ENCODE results near the gene COL5A1. TPM values are rescaled to one million over a fixed set of nuclear protein-coding genes. Genes with fewer than 3 reads are reported as not detected.
A peak's percentile ranks its signal among the peaks of the same experiment; 100 is the strongest.

The COL5A1 gene
- total RNA-seq, 1 experiment from 2014 or later: 10.1 TPM

- DNase-seq: no peak
- Histone ChIP-seq H3K27me3 (ENCODE audit: control insufficient read depth, insufficient read depth, low read length) (no peaks in the 10 kb centered on the region), H3K4me3 (ENCODE audit: insufficient read depth, low read depth, low read length) (no peak overlapping the region), H3K36me3 (replicated peaks; ENCODE audit: control insufficient read depth, insufficient read depth, low read length) (no peaks in the 10 kb centered on the region)
Measured at GRCh38 chr9:134840511-134840910, 198.9 kb downstream of the COL5A1 start.

- Histone ChIP-seq H3K36me3 (replicated peaks; ENCODE audit: control insufficient read depth, insufficient read depth, low read length) (no peaks in the 10 kb centered on the region), H3K4me3 (ENCODE audit: insufficient read depth, low read depth, low read length) (no peak overlapping the region), H3K27me3 (ENCODE audit: control insufficient read depth, insufficient read depth, low read length) (no peaks in the 10 kb centered on the region)
- no peak for DNase-seq
Measured at GRCh38 chr9:134841180-134841904, 199.7 kb downstream of the COL5A1 start.

DNA sequence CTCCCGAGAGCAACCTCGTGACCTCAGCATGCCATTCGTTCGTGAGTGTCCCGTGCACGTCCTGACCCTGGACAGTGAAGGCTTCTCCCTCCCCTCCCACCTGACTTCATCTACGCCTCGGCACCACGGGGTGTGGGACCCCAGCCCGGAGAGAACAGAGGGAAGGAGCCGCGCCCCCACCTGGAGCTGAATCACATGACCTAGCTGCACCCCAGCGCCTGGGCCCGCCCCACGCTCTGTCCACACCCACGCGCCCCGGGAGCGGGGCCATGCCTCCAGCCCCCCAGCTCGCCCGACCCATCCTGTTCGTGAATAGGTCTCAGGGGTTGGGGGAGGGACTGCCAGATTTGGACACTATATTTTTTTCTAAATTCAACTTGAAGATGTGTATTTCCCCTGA is 200.7 kb downstream of the COL5A1 start:
- DNase-seq: no peak
- H3K36me3 ChIP-seq (replicated peaks; ENCODE audit: control insufficient read depth, insufficient read depth, low read length): no peaks in the 10 kb centered on the region
- H3K27me3 ChIP-seq (ENCODE audit: control insufficient read depth, insufficient read depth, low read length): no peaks in the 10 kb centered on the region
- no peak overlapping the region for H3K4me3 ChIP-seq (ENCODE audit: insufficient read depth, low read depth, low read length)

DNA sequence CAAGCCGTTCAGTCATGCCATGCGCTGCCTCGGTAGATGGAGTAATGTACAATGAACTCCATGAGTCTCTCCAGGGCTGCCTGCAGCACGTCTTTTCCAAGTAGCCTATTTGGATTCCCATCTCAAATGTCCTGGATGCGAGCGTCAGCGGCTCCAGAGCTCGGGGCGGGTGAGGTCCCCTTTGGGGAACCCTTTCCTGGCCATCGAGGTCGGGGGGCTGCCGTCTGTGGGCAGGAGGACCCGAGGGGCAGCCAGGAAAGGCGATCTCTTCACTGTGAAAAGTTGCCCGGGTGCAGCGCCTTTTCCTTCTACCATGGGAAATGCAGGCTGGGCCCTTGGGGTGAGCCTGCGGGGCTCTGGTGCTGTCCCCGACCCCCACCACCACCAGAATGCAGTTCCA is 202.1 kb downstream of the COL5A1 start:
- DNase-seq: no peak
- H3K36me3 ChIP-seq (replicated peaks; ENCODE audit: control insufficient read depth, insufficient read depth, low read length): no peaks in the 10 kb centered on the region

GRCh38 chr9:134844821-134845220 is 203.2 kb downstream of the COL5A1 start:
- no peak for DNase-seq

More for the DNA sequence above, 202.1 kb downstream of the COL5A1 start:
- Histone ChIP-seq H3K27me3 (ENCODE audit: control insufficient read depth, insufficient read depth, low read length) (no peaks in the 10 kb centered on the region), H3K4me3 (ENCODE audit: insufficient read depth, low read depth, low read length) (no peak overlapping the region)

GRCh38 chr9:134846187-134846586 is 204.6 kb downstream of the COL5A1 start:
- Histone ChIP-seq H3K27me3 (ENCODE audit: control insufficient read depth, insufficient read depth, low read length) (no peaks in the 10 kb centered on the region), H3K4me3 (ENCODE audit: insufficient read depth, low read depth, low read length) (no peak overlapping the region)
- no peak for DNase-seq

More at GRCh38 chr9:134844821-134845220, 203.2 kb downstream of the COL5A1 start:
- no peak overlapping the region for H3K4me3 ChIP-seq (ENCODE audit: insufficient read depth, low read depth, low read length)
- no peaks in the 10 kb centered on the region for H3K36me3 ChIP-seq (replicated peaks; ENCODE audit: control insufficient read depth, insufficient read depth, low read length)
- no peaks in the 10 kb centered on the region for H3K27me3 ChIP-seq (ENCODE audit: control insufficient read depth, insufficient read depth, low read length)

DNA sequence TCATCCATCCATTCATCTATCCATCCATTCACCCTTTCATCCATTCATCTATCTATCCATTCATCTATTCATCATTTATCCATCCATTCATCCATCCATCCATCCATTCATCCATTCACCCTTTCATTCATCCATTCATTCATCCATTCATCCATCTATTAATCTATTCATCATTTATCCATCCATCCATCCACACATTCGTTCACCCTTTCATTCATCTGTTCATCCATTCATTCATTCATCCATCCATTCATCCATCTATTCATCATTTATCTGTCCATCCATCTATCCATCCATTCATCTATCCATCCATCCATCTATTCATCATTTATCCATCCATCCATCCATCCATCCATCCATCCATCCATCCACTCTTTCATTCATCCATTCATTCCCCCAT is 205.1 kb downstream of the COL5A1 start:
- no peaks in the 10 kb centered on the region for H3K27me3 ChIP-seq (ENCODE audit: control insufficient read depth, insufficient read depth, low read length)
- H3K36me3 ChIP-seq (replicated peaks; ENCODE audit: control insufficient read depth, insufficient read depth, low read length): no peaks in the 10 kb centered on the region
- no peak overlapping the region for H3K4me3 ChIP-seq (ENCODE audit: insufficient read depth, low read depth, low read length)
- DNase-seq: no peak

More at GRCh38 chr9:134846187-134846586, 204.6 kb downstream of the COL5A1 start:
- no peaks in the 10 kb centered on the region for H3K36me3 ChIP-seq (replicated peaks; ENCODE audit: control insufficient read depth, insufficient read depth, low read length)

- Histone ChIP-seq H3K4me3 (ENCODE audit: insufficient read depth, low read depth, low read length) (no peak overlapping the region), H3K27me3 (ENCODE audit: control insufficient read depth, insufficient read depth, low read length) (no peaks in the 10 kb centered on the region), H3K36me3 (replicated peaks; ENCODE audit: control insufficient read depth, insufficient read depth, low read length) (no peaks in the 10 kb centered on the region)
- DNase-seq: no peak
Measured at GRCh38 chr9:134847138-134847537, 205.5 kb downstream of the COL5A1 start.

DNA sequence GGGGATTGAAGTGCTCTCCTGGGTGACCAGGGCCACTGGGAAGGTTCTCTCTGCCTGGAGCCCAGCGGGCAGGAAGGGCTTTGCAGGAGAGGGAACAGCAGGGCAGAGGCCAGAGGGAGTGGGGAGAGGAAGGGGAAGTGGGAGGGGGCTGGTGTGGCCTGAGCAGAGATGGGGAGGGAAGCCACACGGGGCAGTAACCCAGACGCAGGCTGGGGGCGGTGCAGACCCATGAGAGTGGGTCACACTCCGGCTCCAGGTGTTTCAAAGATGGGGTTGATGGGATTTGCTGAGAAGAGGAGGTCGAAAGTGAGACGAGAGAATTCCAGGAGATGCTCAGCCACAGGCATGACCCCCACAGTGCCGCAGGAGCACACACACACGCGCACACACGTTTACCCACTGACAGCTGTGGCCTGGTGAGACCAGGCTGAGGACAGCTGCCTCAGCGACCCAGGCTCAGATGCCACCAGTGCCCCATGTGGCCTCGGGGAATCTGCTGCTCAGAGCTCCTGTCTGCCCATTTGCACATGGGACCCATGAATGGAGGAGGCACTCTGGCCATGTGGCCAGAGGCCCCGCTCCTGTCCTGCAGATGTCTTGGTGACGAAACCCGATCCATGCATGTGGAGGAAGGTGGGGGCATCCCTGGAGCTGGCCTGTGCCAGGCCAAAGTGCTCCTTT is 206.3 kb downstream of the COL5A1 start:
- no peaks in the 10 kb centered on the region for H3K36me3 ChIP-seq (replicated peaks; ENCODE audit: control insufficient read depth, insufficient read depth, low read length)
- DNase-seq: no peak
- no peaks in the 10 kb centered on the region for H3K27me3 ChIP-seq (ENCODE audit: control insufficient read depth, insufficient read depth, low read length)
- no peak overlapping the region for H3K4me3 ChIP-seq (ENCODE audit: insufficient read depth, low read depth, low read length)

DNA sequence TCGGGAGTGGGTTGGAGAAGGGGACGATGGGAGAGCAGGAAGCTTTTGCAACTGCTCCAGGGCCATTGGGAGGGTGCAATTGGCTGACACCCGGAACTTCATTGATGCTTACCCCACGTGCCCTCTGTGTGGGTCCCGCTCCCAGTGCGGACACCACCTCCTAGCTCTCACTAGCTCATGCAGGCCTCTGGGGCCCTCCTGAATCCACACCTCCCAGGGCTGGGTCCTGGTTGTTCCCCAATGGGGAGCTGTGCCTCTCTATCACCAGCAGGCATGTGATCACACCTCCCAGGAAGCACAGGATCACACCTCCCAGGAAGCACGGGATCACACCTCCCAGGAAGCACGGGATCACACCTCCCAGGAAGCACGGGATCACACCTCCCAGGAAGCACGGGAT is 206.9 kb downstream of the COL5A1 start:
- no peak for DNase-seq
- Histone ChIP-seq H3K36me3 (replicated peaks; ENCODE audit: control insufficient read depth, insufficient read depth, low read length) (no peaks in the 10 kb centered on the region), H3K27me3 (ENCODE audit: control insufficient read depth, insufficient read depth, low read length) (no peaks in the 10 kb centered on the region), H3K4me3 (ENCODE audit: insufficient read depth, low read depth, low read length) (no peak overlapping the region)

- H3K27me3 ChIP-seq (ENCODE audit: control insufficient read depth, insufficient read depth, low read length): no peaks in the 10 kb centered on the region
- H3K36me3 ChIP-seq (replicated peaks; ENCODE audit: control insufficient read depth, insufficient read depth, low read length): no peaks in the 10 kb centered on the region
- no peak for DNase-seq
- H3K4me3 ChIP-seq (ENCODE audit: insufficient read depth, low read depth, low read length): no peak overlapping the region
Measured at GRCh38 chr9:134850611-134851010, 209.0 kb downstream of the COL5A1 start.

DNA sequence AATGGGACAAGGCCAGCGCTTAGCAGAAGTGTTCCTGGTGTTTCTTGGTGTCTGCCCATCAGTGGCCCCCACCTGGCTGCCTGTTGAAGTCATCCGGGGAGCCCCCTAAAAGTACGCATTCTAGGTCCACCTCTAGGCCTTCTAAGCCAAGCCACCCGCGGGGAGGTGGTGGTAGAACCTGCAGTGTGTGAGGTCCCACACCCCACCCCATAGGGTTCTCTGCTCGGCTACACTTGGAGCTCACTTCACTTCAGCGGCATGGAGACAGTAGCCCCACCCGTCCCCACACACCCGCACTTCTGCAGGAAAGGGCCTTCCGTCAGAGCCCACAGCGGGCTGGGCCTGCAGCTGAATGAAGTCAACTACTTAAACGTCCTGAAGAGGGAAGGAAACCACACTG is 209.4 kb downstream of the COL5A1 start:
- Histone ChIP-seq H3K27me3 (ENCODE audit: control insufficient read depth, insufficient read depth, low read length) (no peaks in the 10 kb centered on the region), H3K4me3 (ENCODE audit: insufficient read depth, low read depth, low read length) (no peak overlapping the region), H3K36me3 (replicated peaks; ENCODE audit: control insufficient read depth, insufficient read depth, low read length) (no peaks in the 10 kb centered on the region)
- no peak for DNase-seq

GRCh38 chr9:134852906-134853654 is 211.5 kb downstream of the COL5A1 start:
- peak; percentile 18 for DNase-seq
- Histone ChIP-seq H3K27me3 (ENCODE audit: control insufficient read depth, insufficient read depth, low read length) (no peaks in the 10 kb centered on the region), H3K36me3 (replicated peaks; ENCODE audit: control insufficient read depth, insufficient read depth, low read length) (no peaks in the 10 kb centered on the region), H3K4me3 (ENCODE audit: insufficient read depth, low read depth, low read length) (no peak overlapping the region)

- Histone ChIP-seq H3K36me3 (replicated peaks; ENCODE audit: control insufficient read depth, insufficient read depth, low read length) (no peaks in the 10 kb centered on the region), H3K27me3 (ENCODE audit: control insufficient read depth, insufficient read depth, low read length) (no peaks in the 10 kb centered on the region), H3K4me3 (ENCODE audit: insufficient read depth, low read depth, low read length) (no peak overlapping the region)
- peak; percentile 17 for DNase-seq
Measured at GRCh38 chr9:134853893-134854292, 212.3 kb downstream of the COL5A1 start.

DNA sequence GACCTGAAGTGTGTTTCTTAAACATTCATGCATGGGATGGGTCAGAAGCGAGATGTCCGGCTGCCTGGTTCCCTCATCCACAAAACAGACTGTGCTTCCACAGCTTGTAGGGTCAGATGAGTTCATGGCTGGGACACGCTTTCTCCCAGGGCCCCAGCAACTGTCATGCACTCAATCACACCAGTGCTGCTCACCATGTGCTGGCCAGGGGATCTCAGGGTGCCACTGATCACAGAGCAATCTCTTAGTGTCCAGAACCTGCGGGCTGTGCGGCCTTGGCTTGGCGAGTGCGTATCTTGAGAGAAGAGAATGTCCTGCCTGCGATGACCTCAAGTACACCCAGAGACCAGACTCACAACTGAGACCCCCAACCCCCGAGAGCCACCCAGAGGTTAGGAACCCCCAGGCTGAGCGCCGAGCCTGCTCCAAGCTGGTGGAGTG is 213.0 kb downstream of the COL5A1 start:
- Histone ChIP-seq H3K4me3 (ENCODE audit: insufficient read depth, low read depth, low read length) (no peak overlapping the region), H3K27me3 (ENCODE audit: control insufficient read depth, insufficient read depth, low read length) (no peaks in the 10 kb centered on the region), H3K36me3 (replicated peaks; ENCODE audit: control insufficient read depth, insufficient read depth, low read length) (no peaks in the 10 kb centered on the region)
- no peak for DNase-seq
